Spleen (tissue), 11 donors: ENCODE measurements around the gene SLC22A23. TPM values are rescaled to one million over a fixed set of nuclear protein-coding genes. Genes with fewer than 3 reads are reported as not detected.
A peak's percentile ranks its signal among the peaks of the same experiment; 100 is the strongest.

ENCODE experiments used
- DNase-seq: peaks from one replicate; pipeline ENCODE4 v3.0.0-alpha.2; 2020
- H3K27ac ChIP-seq, 8 donors: fragments of 200-600 bp; sonication (generic) in 7 of 8; 1 replicate in 4 of 8; 2 replicates in 4 of 8; pipeline versions ENCODE4 v1.5.0 to v1.8.0; 2016 to 2021; ENCODE audit warnings: inconsistent platforms in 4 of 8, mild to moderate bottlenecking in 4 of 8, moderate library complexity in 1 of 8
- H3K27me3 ChIP-seq, 7 donors: fragments of 200-600 bp; sonication (generic) in 6 of 7; replicated peaks in 1 of 7; 1 replicate in 4 of 7; 2 replicates in 3 of 7; pipeline versions ENCODE4 v1.5.0 to v1.8.0; 2016 to 2021; ENCODE audit warnings: inconsistent platforms in 3 of 7, mild to moderate bottlenecking in 1 of 7
- H3K36me3 ChIP-seq, 6 donors: fragments of 200-600 bp; sonication (generic) in 5 of 6; 1 replicate in 4 of 6; 2 replicates in 2 of 6; pipeline versions ENCODE4 v1.5.0 to v1.8.0; 2016 to 2021; ENCODE audit warnings: inconsistent platforms in 2 of 6
- H3K4me1 ChIP-seq, 6 donors: fragments of 200-600 bp; sonication (generic) in 5 of 6; 1 replicate in 3 of 6; 2 replicates in 3 of 6; pipeline versions ENCODE4 v1.5.0 to v1.8.0; 2016 to 2021; ENCODE audit warnings: inconsistent platforms in 3 of 6
- H3K4me3 ChIP-seq, 8 donors: fragments of 200-600 bp; sonication (generic) in 7 of 8; 1 replicate in 4 of 8; 2 replicates in 4 of 8; pipeline versions ENCODE4 v1.5.0 to v1.8.0; 2016 to 2021; ENCODE audit warnings: inconsistent platforms in 4 of 8, mild to moderate bottlenecking in 4 of 8, moderate library complexity in 2 of 8
- H3K9me3 ChIP-seq, 8 donors: fragments of 200-600 bp; sonication (generic) in 7 of 8; 1 replicate in 4 of 8; 2 replicates in 4 of 8; pipeline versions ENCODE4 v1.5.0 to v1.8.0; 2016 to 2021; ENCODE audit warnings: inconsistent platforms in 4 of 8
- POLR2A ChIP-seq, 3 donors: fragments of 450-650 bp; IDR thresholded peaks; one replicate each; pipeline ENCODE4 v1.5.1; 2017; ENCODE audit warnings: antibody characterized with exemption in 3 of 3, mild to moderate bottlenecking in 1 of 3
- POLR2AphosphoS5 ChIP-seq, 3 donors: sonication (generic); formaldehyde crosslinking; IDR thresholded peaks; one replicate each; pipeline ENCODE4 v1.5.1; 2017; ENCODE audit warnings: antibody characterized with exemption in 3 of 3
- WGBS, 5 donors: extraction: QIAGEN DNeasy Blood & Tissue Kit in 3 of 5; methylation state at CpG; one replicate each; pipeline versions ENCODE4 v1.1.5 to v1.1.7; 2013 to 2018; 5-methylcytosine and 5-hydroxymethylcytosine counted together
- intact Hi-C: fragments of 100-400 bp; cut with DNase I; formaldehyde crosslinking; loops from one replicate; pipeline ENCODE4 v1.15.0; 2023; ENCODE audit warnings: low total_unique reads
- polyA plus RNA-seq, 3 donors: library from polyadenylated mRNA; stranded (reverse); fragments of 200-250 nt; gene quantifications; one replicate each; pipeline ENCODE4 v1.2.1, GENCODE V29; 2013
- total RNA-seq, 7 donors: library from RNA; depleted of rRNA in 3 of 7; stranded (reverse); fragments of >200 nt in 3 of 7; fragmentation: NEBNext Ultra II Directional in 4 of 7; extraction: Animal tissue kit (Norgen Biotek cat#: 25700) in 4 of 7; gene quantifications; one replicate each; pipeline versions ENCODE4 v1.1.0 to v1.2.1, GENCODE V29; 2016 to 2021
- TF ChIP-seq, protein P1 (sequence below), 11 experiments: fragments of 200-600 bp in 7 of 11; fragments of 450-650 bp in 4 of 11; sonication (generic) in 4 of 11; IDR thresholded peaks in 8 of 11; conservative IDR thresholded peaks in 3 of 11; 1 replicate in 7 of 11; 2 replicates in 4 of 11; pipeline versions ENCODE4 v1.4.0 to v1.8.0; 2016 to 2021; ENCODE audit warnings: antibody characterized with exemption in 11 of 11, inconsistent platforms in 4 of 11, mild to moderate bottlenecking in 1 of 11
- donor health status: healthy with polysubstance abuse.
- donor health status: DM: no; HTN: no; CAD: no; lungs with moderate emphysema.
- donor health status: DM: no; HTN: no; CAD: no.
- donor health status: Bipolar disorder and iron deficiency.
- donor health status: healthy.
- donor health status: DM: no; HTN: no; CAD: no.
- donor health status: DM: yes; HTN: yes; CAD: no.

SLC22A23 gene
- total and polyA plus RNA-seq, 10 donors: 1.9 to 22.6 (median 18.3) TPM

DNA sequence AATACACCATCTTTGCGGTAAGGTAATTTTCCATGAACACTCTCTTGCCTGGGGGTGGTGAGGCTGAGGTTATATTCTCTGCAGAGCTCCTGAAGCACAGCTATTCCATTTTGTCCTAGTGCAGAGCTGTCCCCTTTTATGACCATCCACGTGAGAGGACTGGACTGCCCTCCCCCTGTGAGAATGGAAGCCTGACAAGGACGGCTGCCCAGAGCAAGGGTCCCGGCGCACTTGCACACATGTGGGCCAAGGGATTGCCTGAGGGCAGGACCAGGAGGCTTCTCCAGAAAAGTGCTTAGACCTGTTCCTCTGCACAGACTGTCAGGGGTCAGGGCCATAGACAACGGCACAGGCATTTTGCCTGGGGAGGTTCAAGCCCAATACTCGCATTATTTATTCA is 48.2 kb downstream of the SLC22A23 start:
- TF ChIP-seq POLR2A (IDR thresholded peaks at IDR 0.05) (no peak), POLR2AphosphoS5 (IDR thresholded peaks at IDR 0.05) (no peak)
- TF ChIP-seq, protein P1, sequence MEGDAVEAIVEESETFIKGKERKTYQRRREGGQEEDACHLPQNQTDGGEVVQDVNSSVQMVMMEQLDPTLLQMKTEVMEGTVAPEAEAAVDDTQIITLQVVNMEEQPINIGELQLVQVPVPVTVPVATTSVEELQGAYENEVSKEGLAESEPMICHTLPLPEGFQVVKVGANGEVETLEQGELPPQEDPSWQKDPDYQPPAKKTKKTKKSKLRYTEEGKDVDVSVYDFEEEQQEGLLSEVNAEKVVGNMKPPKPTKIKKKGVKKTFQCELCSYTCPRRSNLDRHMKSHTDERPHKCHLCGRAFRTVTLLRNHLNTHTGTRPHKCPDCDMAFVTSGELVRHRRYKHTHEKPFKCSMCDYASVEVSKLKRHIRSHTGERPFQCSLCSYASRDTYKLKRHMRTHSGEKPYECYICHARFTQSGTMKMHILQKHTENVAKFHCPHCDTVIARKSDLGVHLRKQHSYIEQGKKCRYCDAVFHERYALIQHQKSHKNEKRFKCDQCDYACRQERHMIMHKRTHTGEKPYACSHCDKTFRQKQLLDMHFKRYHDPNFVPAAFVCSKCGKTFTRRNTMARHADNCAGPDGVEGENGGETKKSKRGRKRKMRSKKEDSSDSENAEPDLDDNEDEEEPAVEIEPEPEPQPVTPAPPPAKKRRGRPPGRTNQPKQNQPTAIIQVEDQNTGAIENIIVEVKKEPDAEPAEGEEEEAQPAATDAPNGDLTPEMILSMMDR (IDR thresholded peaks at IDR 0.05 in 8 of 11, conservative IDR thresholded peaks at IDR 0.05 in 3 of 11): no peak
- intact Hi-C loops: no loop called here
- Histone ChIP-seq H3K36me3 (no peaks in the 10 kb centered on the region), H3K27ac (no peak overlapping the region), H3K9me3 (peaks cover 0 to 6% (median 0%) of the 10 kb centered on the region in 8 donors), H3K4me3 (no peak overlapping the region), H3K4me1 (peaks cover 0 to 12% (median 3%) of the 10 kb centered on the region in 6 donors), H3K27me3 (no peaks in the 10 kb centered on the region)
- WGBS, 5 donors: 82 to 97% (median 92%) methylated on average over 6 to 7 of the region's 7 CpGs
- DNase-seq: no peak

DNA sequence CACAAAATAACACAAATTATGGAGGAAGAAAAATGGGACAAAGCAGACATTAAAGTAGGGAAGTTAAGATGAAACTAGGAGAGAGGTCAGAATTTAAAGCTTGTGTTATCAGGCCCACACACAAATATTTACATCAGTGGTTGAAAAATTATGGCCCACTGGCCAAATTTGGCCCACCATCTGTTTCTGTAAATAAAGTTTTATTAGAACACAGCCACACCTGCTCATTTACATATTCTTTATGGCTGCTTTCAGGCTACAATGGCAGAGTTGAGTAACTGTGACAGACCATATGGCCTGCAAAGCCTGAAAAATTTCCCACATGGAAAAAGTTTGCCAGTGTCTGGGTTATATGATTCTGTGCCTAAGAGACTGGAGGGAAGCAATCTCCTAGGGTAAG is 49.0 kb downstream of the SLC22A23 start:
- intact Hi-C loops: no loop called here
- H3K4me3 ChIP-seq: no peak overlapping the region
- H3K4me1 ChIP-seq: peaks cover 0 to 20% (median 10%) of the 10 kb centered on the region in 6 donors
- TF ChIP-seq POLR2AphosphoS5 (IDR thresholded peaks at IDR 0.05): no peak
- TF ChIP-seq, protein P1 (IDR thresholded peaks at IDR 0.05 in 8 of 11, conservative IDR thresholded peaks at IDR 0.05 in 3 of 11): no peak
- TF ChIP-seq POLR2A (IDR thresholded peaks at IDR 0.05): no peak
- H3K27ac ChIP-seq: no peak overlapping the region
- no peaks in the 10 kb centered on the region for H3K27me3 ChIP-seq
- no peak for DNase-seq
- H3K9me3 ChIP-seq: peaks cover 0 to 5% (median 0%) of the 10 kb centered on the region in 8 donors
- H3K36me3 ChIP-seq: no peaks in the 10 kb centered on the region

DNA sequence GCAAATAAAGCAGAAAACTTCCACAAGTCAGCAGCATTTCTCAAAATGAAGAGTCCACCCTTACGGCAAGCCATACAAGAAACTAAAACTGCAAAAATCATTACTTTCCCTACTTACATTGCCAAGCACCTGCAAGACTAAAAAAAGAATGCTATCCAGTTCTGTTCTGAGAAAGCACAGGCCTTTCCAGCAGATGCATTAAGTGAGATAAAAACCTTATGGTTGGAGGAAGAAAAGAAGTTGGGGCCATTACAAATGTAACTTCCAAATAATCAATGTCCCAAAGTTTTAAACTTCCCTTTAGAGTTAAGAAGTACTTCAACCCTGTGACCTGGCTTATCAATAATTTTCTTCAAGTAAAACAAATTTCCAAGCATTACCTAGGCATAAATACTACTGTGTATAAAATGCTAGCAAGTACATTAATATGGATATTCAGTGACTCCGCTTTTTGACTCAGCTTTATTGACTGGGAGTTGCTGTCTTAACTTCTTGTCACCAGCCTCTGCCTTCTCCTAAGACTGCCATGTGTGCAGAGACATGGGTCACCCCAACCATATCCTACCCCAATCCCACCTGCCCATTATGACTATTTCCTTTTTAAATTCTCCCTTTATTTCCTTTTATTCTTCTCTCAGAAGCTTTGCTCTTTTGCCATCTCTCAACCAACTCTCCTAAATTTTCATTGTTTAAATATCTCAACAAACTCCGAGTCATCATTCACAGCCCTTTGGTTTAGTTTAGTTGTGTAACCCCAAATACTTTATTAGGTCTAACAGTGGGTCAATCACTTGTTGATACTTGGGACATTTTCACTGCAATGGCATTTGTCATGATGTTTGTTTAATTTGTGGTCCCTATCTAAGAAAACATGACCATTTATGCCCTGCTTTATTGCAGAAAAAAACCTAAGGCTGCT is 49.7 kb downstream of the SLC22A23 start:
- H3K4me3 ChIP-seq: no peak overlapping the region
- no peak for DNase-seq
- intact Hi-C loops: no loop called here
- 87 to 99% (median 94%) methylated on average over 3 of the region's 3 CpGs for WGBS, 5 donors
- H3K4me1 ChIP-seq: peaks cover 0 to 20% (median 11%) of the 10 kb centered on the region in 6 donors
- no peaks in the 10 kb centered on the region for H3K27me3 ChIP-seq
- H3K36me3 ChIP-seq: no peaks in the 10 kb centered on the region
- TF ChIP-seq, protein P1 (IDR thresholded peaks at IDR 0.05 in 8 of 11, conservative IDR thresholded peaks at IDR 0.05 in 3 of 11): no peak
- TF ChIP-seq POLR2A (IDR thresholded peaks at IDR 0.05) (no peak), POLR2AphosphoS5 (IDR thresholded peaks at IDR 0.05) (no peak)
- H3K27ac ChIP-seq: no peak overlapping the region
- no peaks in the 10 kb centered on the region for H3K9me3 ChIP-seq

DNA sequence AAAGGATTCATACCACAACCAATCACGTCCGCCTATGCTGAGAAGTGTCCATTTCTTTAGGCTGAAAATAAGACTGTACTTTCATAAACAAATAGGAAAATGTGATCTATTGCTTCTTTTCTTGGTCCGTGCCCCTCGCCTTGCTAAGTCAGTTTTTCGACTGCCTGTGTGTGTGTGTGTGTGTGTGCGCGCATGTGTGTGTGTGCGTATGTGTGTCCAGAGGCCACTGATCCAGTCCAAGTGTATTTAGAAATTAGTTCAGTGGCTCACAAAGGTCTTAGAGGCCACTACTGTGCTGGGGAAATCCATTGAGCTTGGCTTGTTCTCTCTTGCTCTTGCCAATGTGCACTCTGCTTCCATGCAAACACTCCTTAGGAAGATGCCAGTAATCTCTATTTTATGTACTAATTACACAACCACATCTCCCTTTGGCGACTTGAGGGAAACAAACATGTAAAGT is 50.5 kb downstream of the SLC22A23 start:
- intact Hi-C loops: no loop called here

More for the DNA sequence above, 50.5 kb downstream of the SLC22A23 start:
- no peak overlapping the region for H3K4me3 ChIP-seq
- no peaks in the 10 kb centered on the region for H3K9me3 ChIP-seq
- peaks cover 0 to 20% (median 11%) of the 10 kb centered on the region in 6 donors for H3K4me1 ChIP-seq
- 74 to 82% (median 75%) methylated on average over 9 of the region's 9 CpGs for WGBS, 5 donors
- H3K36me3 ChIP-seq: no peaks in the 10 kb centered on the region
- DNase-seq: no peak
- TF ChIP-seq POLR2A (IDR thresholded peaks at IDR 0.05) (no peak), POLR2AphosphoS5 (IDR thresholded peaks at IDR 0.05) (no peak)
- TF ChIP-seq, protein P1 (IDR thresholded peaks at IDR 0.05 in 8 of 11, conservative IDR thresholded peaks at IDR 0.05 in 3 of 11): no peak
- H3K27ac ChIP-seq: peak overlapping the region in 1 of 8 donors; percentile 9
- H3K27me3 ChIP-seq: no peaks in the 10 kb centered on the region
